WTC11 (cell line): ENCODE results near the gene OSBP2. TPM values are rescaled to one million over a fixed set of nuclear protein-coding genes. Genes with fewer than 3 reads are reported as not detected.

Source experiments
- ATAC-seq: fragments of 200-7000 bp; cut with Tn5 transposase; 2 replicates; pipeline ENCODE4 v1.10.0; 2021; ENCODE audit warnings: mild to moderate bottlenecking, moderate library complexity
- CTCF ChIA-PET: fragments of 300-600 bp; sonication (Branson Sonifier 250); formaldehyde crosslinking; loops from one replicate; lab custom pipeline; 2021; ENCODE audit warnings: antibody characterized with exemption; lab: Charles Lee
- POLR2A ChIA-PET: fragments of 350-600 bp; sonication (Branson Sonifier 250); formaldehyde crosslinking; loops from one replicate; lab custom pipeline; 2021; ENCODE audit warnings: antibody characterized with exemption; lab: Charles Lee
- DNase-seq: peaks from one replicate; pipeline ENCODE4 v3.0.0; 2021; ENCODE audit warnings: low spot score
- H3K27ac Mint-ChIP-seq: 2 replicates; pipeline ENCODE4 v1.8.0; 2021; ENCODE audit warnings: mixed read lengths
- H3K27me3 Mint-ChIP-seq: 2 replicates; pipeline ENCODE4 v1.8.0; 2021; ENCODE audit warnings: low read depth, mild to moderate bottlenecking, moderate library complexity, mixed read lengths
- H3K36me3 Mint-ChIP-seq: 2 replicates; pipeline ENCODE4 v1.8.0; 2021; ENCODE audit warnings: mixed read lengths
- H3K4me1 Mint-ChIP-seq: 2 replicates; pipeline ENCODE4 v1.8.0; 2022; ENCODE audit warnings: mixed read lengths
- H3K4me3 Mint-ChIP-seq: 2 replicates; pipeline ENCODE4 v1.8.0; 2021; ENCODE audit warnings: mild to moderate bottlenecking, moderate library complexity, mixed read lengths
- H3K9me3 Mint-ChIP-seq: 2 replicates; pipeline ENCODE4 v1.8.0; 2021; ENCODE audit warnings: mixed read lengths
- ATF2 ChIP-seq: sonication (generic); formaldehyde crosslinking; IDR thresholded peaks from 2 replicates; pipeline ENCODE4 v1.8.1; 2022; ENCODE audit warnings: low read depth, missing genetic modification reagents, borderline replicate concordance
- ETV6 ChIP-seq: sonication (generic); formaldehyde crosslinking; IDR thresholded peaks from 2 replicates; pipeline ENCODE4 v1.8.1; 2022; ENCODE audit warnings: mild to moderate bottlenecking, missing genetic modification reagents
- FOXP1 ChIP-seq: sonication (generic); formaldehyde crosslinking; IDR thresholded peaks from 2 replicates; pipeline ENCODE4 v1.8.0; 2022; ENCODE audit warnings: missing genetic modification reagents, mild to moderate bottlenecking, moderate library complexity, borderline replicate concordance
- GABPB1 ChIP-seq: sonication (generic); formaldehyde crosslinking; IDR thresholded peaks from 2 replicates; pipeline ENCODE4 v1.8.1; 2023; ENCODE audit warnings: mild to moderate bottlenecking, missing genetic modification reagents
- JAZF1 ChIP-seq: fragments of 250-450 bp; sonication (Bioruptor Pico); IDR thresholded peaks from 2 replicates; pipeline ENCODE4 v1.9.0; 2021; ENCODE audit warnings: moderate library complexity, mild to moderate bottlenecking, inconsistent platforms
- JUN ChIP-seq: sonication (generic); formaldehyde crosslinking; IDR thresholded peaks from 2 replicates; pipeline ENCODE4 v1.8.0; 2023; ENCODE audit warnings: mild to moderate bottlenecking, missing genetic modification reagents
- MYBL2 ChIP-seq: sonication (generic); formaldehyde crosslinking; IDR thresholded peaks from 2 replicates; pipeline ENCODE4 v1.8.1; 2023; ENCODE audit warnings: mild to moderate bottlenecking, moderate library complexity, missing genetic modification reagents
- OVOL2 ChIP-seq: fragments of 250-450 bp; sonication (Bioruptor Pico); IDR thresholded peaks from 2 replicates; pipeline ENCODE4 v1.9.0; 2021; ENCODE audit warnings: mild to moderate bottlenecking, borderline replicate concordance
- RORB ChIP-seq: fragments of 250-450 bp; sonication (Bioruptor Pico); IDR thresholded peaks from 2 replicates; pipeline ENCODE4 v1.9.0; 2021; ENCODE audit warnings: mild to moderate bottlenecking
- SMAD4 ChIP-seq: sonication (generic); formaldehyde crosslinking; IDR thresholded peaks from 2 replicates; pipeline ENCODE4 v1.8.0; 2022; ENCODE audit warnings: mild to moderate bottlenecking, missing genetic modification reagents
- USF2 ChIP-seq: sonication (generic); formaldehyde crosslinking; IDR thresholded peaks from 2 replicates; pipeline ENCODE4 v1.8.1; 2023; ENCODE audit warnings: mild to moderate bottlenecking, missing genetic modification reagents, moderate library complexity
- ZBTB21 ChIP-seq: sonication (generic); formaldehyde crosslinking; IDR thresholded peaks from 2 replicates; pipeline ENCODE4 v1.8.1; 2023; ENCODE audit warnings: mild to moderate bottlenecking, missing genetic modification reagents, borderline replicate concordance
- total RNA-seq: library from RNA; stranded (reverse); gene quantifications from 3 replicates; pipeline ENCODE4 v1.2.3, GENCODE V29; 2021
- TF ChIP-seq, protein P1 (sequence below): sonication (generic); formaldehyde crosslinking; IDR thresholded peaks from 2 replicates; pipeline ENCODE4 v1.8.0; 2023; ENCODE audit warnings: missing genetic modification reagents
- TF ChIP-seq, protein P2 (sequence below): sonication (generic); formaldehyde crosslinking; conservative IDR thresholded peaks from 2 replicates; pipeline ENCODE4 v1.8.1; 2023; ENCODE audit warnings: mild to moderate bottlenecking, low read depth, missing genetic modification reagents, moderate library complexity
- TF ChIP-seq, protein P3 (sequence below): sonication (generic); formaldehyde crosslinking; IDR thresholded peaks from 2 replicates; pipeline ENCODE4 v1.8.1; 2022; ENCODE audit warnings: mild to moderate bottlenecking, moderate library complexity, missing genetic modification reagents
- TF ChIP-seq, protein P4 (sequence below): sonication (generic); formaldehyde crosslinking; IDR thresholded peaks from 2 replicates; pipeline ENCODE4 v1.8.0; 2022; ENCODE audit warnings: mild to moderate bottlenecking, missing genetic modification reagents

Gene OSBP2
- total RNA-seq, 1 experiment from 2014 or later, result 4.1 TPM

DNA sequence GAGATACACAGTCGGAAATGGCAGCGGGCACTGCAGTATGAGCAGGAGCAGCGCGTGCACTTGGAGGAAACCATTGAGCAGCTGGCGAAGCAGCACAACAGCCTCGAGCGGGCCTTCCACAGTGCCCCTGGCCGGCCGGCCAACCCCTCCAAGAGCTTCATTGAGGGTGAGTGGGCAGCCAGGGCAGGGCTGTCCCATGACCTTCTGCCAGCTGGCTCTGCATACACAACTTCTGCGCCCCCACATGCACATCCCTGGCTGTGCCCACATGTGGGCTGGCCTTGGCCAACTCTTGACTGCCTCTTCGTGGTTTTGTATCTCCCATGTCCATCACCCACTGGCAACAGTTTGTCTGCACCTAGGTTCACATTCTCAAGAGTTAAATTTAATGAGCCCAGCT lies 192.8 kb downstream of the OSBP2 start:
- DNase-seq (no peak), ATAC-seq (no peak)
- ChIA-PET POLR2A (interaction anchor here (0.6 kb wide), 2 partner anchors 135 to 232 kb away, joined by 3 read pairs; no protein-coding TSS in a partner anchor), CTCF (interaction anchor here (0.6 kb wide), 1 partner anchor 381 kb away, joined by 3 read pairs; no protein-coding TSS in a partner anchor)
- H3K36me3 Mint-ChIP-seq, result peaks cover 4% of the 10 kb centered on the region; the same call in 1 of the 2 replicates
- H3K27ac Mint-ChIP-seq, result no peak overlapping the region
- TF ChIP-seq ZBTB21 (no peak), GABPB1 (CRISPR knock-in tag) (no peak)
- TF ChIP-seq, protein P1, sequence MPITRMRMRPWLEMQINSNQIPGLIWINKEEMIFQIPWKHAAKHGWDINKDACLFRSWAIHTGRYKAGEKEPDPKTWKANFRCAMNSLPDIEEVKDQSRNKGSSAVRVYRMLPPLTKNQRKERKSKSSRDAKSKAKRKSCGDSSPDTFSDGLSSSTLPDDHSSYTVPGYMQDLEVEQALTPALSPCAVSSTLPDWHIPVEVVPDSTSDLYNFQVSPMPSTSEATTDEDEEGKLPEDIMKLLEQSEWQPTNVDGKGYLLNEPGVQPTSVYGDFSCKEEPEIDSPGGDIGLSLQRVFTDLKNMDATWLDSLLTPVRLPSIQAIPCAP, result no peak
- H3K4me3 Mint-ChIP-seq, result no peak overlapping the region
- H3K27me3 Mint-ChIP-seq, result no peaks in the 10 kb centered on the region; the same call in 1 of the 2 replicates
- H3K4me1 Mint-ChIP-seq, result peaks cover 13% of the 10 kb centered on the region
- no peaks in the 10 kb centered on the region for H3K9me3 Mint-ChIP-seq

DNA sequence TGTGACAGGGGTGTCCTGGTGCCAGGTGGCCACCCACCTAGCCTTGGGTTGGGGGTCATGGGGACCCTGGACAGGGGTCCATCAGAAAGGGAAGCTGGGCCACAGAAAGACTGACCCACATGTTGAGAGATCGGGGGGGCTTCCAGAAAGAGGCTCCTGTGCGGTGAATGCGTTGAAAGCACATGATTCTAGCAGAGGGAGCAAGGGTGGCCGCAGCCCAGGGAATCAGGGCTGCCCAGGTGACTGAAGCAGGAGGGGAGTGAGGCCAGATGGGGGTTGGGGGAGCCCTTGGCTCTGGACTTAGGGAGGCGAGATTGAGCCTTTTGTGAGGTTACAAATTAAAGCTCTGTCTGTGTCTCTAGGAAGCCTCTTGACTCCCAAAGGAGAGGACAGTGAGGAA lies 193.2 kb downstream of the OSBP2 start:
- Mint-ChIP-seq H3K4me3 (no peak overlapping the region), H3K27ac (no peak overlapping the region), H3K4me1 (peaks cover 13% of the 10 kb centered on the region)
- TF ChIP-seq MYBL2 (CRISPR knock-in tag) (no peak), JAZF1 (CRISPR knock-in tag) (no peak), ATF2 (no peak), FOXP1 (CRISPR knock-in tag) (no peak), SMAD4 (CRISPR knock-in tag) (no peak), RORB (CRISPR knock-in tag) (no peak), ZBTB21 (no peak)
- TF ChIP-seq, protein P2, sequence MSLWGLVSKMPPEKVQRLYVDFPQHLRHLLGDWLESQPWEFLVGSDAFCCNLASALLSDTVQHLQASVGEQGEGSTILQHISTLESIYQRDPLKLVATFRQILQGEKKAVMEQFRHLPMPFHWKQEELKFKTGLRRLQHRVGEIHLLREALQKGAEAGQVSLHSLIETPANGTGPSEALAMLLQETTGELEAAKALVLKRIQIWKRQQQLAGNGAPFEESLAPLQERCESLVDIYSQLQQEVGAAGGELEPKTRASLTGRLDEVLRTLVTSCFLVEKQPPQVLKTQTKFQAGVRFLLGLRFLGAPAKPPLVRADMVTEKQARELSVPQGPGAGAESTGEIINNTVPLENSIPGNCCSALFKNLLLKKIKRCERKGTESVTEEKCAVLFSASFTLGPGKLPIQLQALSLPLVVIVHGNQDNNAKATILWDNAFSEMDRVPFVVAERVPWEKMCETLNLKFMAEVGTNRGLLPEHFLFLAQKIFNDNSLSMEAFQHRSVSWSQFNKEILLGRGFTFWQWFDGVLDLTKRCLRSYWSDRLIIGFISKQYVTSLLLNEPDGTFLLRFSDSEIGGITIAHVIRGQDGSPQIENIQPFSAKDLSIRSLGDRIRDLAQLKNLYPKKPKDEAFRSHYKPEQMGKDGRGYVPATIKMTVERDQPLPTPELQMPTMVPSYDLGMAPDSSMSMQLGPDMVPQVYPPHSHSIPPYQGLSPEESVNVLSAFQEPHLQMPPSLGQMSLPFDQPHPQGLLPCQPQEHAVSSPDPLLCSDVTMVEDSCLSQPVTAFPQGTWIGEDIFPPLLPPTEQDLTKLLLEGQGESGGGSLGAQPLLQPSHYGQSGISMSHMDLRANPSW (CRISPR knock-in tag), result no peak
- TF ChIP-seq, protein P3, sequence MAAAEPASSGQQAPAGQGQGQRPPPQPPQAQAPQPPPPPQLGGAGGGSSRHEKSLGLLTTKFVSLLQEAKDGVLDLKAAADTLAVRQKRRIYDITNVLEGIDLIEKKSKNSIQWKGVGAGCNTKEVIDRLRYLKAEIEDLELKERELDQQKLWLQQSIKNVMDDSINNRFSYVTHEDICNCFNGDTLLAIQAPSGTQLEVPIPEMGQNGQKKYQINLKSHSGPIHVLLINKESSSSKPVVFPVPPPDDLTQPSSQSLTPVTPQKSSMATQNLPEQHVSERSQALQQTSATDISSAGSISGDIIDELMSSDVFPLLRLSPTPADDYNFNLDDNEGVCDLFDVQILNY (CRISPR knock-in tag), result no peak
- TF ChIP-seq, protein P4, sequence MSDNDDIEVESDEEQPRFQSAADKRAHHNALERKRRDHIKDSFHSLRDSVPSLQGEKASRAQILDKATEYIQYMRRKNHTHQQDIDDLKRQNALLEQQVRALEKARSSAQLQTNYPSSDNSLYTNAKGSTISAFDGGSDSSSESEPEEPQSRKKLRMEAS (CRISPR knock-in tag), result no peak
- TF ChIP-seq, all 79 proteins: peak for 0
- DNase-seq (no peak), ATAC-seq (no peak)
- POLR2A ChIA-PET, result no interaction called here
- Mint-ChIP-seq H3K9me3 (no peaks in the 10 kb centered on the region), H3K36me3 (peaks cover 4% of the 10 kb centered on the region; the same call in 1 of the 2 replicates), H3K27me3 (no peaks in the 10 kb centered on the region; the same call in 1 of the 2 replicates)
- CTCF ChIA-PET, result interaction anchor here (0.6 to 1.6 kb wide), 2 partner anchors 124 to 381 kb away, joined by 3 to 6 read pairs; no protein-coding TSS in a partner anchor

DNA sequence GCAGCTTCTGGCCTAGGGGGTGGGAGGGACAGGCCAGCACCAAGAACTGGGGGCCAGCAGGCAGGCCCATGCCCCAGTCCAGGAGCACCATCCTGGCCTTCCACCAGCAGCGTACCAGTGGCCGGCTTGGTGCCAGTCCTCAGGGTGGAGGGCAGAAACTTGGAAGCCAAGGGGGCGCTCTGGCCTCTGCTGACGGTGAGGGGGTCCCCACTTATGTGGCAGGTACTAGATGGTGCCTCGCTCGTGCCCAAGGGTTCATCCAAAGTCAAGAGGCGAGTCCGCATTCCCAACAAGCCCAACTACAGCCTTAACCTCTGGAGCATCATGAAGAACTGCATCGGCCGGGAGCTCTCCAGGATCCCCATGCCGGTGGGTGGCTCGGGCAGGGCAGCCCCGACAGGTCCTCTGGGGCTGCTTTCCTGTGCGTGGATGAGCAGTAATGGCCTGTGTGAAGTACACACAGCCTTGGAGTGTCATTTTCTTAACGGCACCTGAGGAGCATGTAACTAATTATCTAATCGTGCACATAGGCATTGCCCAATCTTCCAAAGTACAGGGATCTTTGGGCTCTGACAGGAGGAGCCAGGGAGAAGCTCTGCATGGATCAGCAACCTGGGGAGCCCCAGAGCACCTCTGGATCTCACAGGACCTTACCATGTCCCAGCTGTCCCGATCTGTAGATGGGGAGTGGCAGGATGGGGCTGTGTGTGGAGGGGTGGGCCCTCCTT lies 194.8 kb downstream of the OSBP2 start:
- POLR2A ChIA-PET, result no interaction called here
- no peak for ATAC-seq
- no peak overlapping the region for H3K4me3 Mint-ChIP-seq
- TF ChIP-seq OVOL2 (CRISPR knock-in tag) (no peak), ATF2 (no peak), ETV6 (CRISPR knock-in tag) (no peak), USF2 (CRISPR knock-in tag) (no peak), JAZF1 (CRISPR knock-in tag) (no peak), JUN (no peak)
- TF ChIP-seq, protein P3 (CRISPR knock-in tag), result no peak

More for the DNA sequence above, 194.8 kb downstream of the OSBP2 start:
- Mint-ChIP-seq H3K36me3 (peaks cover 4% of the 10 kb centered on the region; the same call in 1 of the 2 replicates), H3K27me3 (no peaks in the 10 kb centered on the region; the same call in none of the 2 replicates), H3K27ac (no peak overlapping the region), H3K9me3 (no peaks in the 10 kb centered on the region), H3K4me1 (peaks cover 22% of the 10 kb centered on the region)
- CTCF ChIA-PET, result interaction anchor here (1.0 to 1.9 kb wide), 5 partner anchors 28 to 200 kb away, joined by 3 to 6 read pairs (median 6); no protein-coding TSS in a partner anchor
- DNase-seq, result no peak
